Measurements from ENCODE around the gene STX16.

Gene STX16, protein sequence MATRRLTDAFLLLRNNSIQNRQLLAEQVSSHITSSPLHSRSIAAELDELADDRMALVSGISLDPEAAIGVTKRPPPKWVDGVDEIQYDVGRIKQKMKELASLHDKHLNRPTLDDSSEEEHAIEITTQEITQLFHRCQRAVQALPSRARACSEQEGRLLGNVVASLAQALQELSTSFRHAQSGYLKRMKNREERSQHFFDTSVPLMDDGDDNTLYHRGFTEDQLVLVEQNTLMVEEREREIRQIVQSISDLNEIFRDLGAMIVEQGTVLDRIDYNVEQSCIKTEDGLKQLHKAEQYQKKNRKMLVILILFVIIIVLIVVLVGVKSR

GRCh38 chr20:58650776-58651558 is at the start of gene STX16:
STX16 (plus strand) TSS chr20:58651283; CDS start chr20:58652007, 724 bp downstream.
- FAIRE-seq = no peak

- no peak for FAIRE-seq
Observed at GRCh38 chr20:58602124-58602523, 49.0 kb upstream of the STX16 start.

DNA sequence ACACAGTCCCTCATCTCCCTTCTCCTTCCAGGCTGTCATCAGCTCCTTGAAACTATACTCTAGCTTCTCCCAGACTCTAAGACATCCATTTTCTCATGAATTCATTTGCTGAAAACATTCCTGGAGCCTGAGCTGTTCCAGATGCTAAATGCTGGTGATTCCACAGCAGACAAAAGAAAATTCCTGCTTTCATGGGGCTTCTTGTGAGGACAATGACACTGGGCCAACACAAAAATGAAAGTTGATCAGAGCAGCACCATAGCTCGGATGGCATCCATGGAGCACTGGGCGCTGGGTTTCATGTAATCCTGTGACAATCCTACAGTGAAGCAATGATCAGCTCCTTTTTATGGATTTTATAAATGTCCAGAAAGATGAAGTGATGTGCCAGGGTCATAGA is 47.4 kb upstream of the STX16 start:
- FAIRE-seq = no peak

DNA sequence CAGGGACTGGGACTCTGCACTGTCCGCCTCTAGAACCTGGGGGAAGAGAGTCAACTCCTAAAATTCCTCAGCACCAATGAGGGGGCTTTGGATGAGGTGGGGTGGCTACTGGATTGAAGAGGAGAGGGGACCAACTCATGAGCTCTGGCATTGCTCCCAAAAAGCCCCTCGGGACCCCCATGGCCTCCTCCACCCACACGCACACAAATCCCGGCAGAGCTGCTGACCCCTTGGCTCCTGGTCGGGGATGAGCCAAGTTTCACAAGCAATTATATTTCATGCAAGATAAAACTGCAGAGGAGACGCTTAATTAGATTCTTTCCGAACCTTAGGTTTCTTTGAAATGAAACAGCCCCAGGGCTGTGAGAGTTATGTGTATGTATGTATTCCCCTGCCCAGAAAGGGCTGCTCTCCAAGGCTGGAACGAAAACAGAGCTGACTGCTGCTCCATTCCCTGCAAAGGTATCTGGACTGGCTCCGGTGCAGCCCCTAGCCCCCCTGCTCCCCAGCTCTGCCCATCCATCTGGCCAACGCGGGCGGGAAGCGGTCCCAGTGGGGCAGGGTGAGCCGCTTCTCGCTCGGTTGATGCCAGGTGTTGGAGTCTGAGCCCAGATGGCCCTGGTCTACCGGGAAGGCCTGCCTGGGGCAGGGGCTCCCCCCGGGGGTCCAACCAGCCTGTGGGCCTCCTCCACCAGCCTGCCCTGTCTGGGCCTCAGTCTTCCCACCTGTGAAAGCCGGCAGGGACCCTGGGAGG is 46.8 kb upstream of the STX16 start:
- no peak for FAIRE-seq

DNA sequence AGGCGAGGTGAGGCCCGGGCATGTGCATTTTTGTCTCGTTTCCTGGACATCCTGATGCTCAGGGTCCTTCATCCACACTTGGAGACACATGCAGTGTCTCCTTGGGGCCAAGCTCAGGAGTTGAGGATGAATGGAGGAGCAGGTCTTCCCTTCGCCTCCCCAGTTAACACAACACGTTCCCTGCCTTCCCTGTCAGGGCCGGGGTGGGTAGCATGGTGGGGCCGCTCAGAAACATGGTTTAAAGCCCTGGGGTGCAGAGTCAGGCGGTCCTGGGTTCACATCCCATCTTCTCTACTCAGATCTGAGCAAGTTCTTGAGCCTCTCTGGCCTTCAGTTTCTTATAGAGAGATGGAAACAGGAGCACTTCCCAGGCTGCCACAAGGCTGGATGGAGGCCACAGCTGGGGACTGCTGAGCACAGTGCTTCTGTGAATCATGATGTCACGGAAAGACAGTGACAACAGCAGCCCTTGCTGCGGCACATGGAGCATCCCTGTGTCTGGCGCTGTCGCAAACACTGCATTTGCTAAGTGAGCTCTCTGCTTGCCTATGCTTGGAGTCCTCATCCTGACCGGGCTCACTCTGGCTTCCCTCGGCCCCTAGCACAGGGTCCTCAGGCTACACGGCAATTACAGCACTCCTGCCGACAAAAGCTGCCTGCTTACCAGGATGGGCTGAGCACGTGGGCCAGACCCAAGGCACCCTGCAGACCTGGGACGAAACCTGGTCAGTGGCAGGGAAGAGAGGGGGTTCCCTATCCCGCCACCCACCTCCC is 45.6 kb upstream of the STX16 start:
- no peak for FAIRE-seq

DNA sequence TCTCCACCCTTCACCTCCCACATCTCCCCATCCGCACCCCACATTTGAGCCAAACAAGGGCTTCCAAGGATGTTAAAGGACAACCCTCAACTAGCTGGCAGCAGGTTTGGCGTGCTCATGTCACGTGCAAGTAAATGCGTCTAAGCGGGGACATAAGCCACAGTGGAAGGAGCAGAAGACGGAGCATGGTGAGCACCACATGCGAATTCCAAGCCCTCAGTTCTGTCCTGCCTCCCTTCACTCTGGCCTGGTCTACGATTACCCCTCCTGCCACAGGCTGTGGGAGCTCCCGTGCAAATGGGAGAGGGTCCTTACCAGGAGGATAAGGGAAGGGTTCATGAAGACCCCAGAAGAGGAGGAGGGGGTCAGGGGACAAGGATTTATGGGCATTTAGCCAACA is 44.9 kb upstream of the STX16 start:
- no peak for FAIRE-seq

DNA sequence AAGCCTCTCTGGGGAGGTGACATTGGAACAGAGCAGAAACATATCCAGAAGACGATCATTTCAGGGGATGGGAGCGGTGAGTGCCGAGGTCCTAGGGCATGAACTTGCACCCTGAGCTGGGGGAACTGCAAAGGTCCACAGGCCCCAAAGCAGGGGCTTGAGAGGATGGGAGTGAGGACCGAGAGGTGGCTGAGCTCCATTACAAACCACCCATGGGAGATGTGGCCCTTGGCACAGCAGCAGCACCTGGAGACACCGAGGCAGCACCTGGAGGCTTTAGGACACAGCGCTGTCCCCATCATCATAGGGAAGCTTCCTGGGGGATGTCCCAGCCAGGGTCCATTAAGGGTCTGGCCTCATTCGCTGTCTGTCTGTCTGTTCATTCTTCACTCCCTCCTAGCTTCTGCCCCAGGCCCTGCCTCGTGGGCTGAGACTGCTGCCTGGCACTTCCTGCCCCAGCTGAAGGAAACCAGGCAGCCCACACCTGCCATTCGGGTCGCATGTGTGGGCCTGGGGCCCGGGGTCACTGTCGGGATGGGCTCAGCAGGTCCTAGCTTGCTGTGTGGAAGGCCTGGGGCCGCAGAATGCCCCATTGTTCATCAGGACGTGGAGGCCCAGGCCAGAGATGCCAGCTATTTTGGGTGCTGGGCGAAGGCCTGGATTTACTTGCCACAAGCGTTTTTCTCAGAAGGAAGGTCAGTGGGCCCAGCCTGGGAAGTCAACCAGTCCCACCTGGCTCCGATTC is 42.8 kb upstream of the STX16 start:
- FAIRE-seq = no peak

- FAIRE-seq = no peak
Observed at GRCh38 chr20:58609026-58609425, 42.1 kb upstream of the STX16 start.

GRCh38 chr20:58610071-58610800 is 40.8 kb upstream of the STX16 start:
- FAIRE-seq = no peak

GRCh38 chr20:58610811-58611210 is 40.3 kb upstream of the STX16 start:
- FAIRE-seq = no peak

DNA sequence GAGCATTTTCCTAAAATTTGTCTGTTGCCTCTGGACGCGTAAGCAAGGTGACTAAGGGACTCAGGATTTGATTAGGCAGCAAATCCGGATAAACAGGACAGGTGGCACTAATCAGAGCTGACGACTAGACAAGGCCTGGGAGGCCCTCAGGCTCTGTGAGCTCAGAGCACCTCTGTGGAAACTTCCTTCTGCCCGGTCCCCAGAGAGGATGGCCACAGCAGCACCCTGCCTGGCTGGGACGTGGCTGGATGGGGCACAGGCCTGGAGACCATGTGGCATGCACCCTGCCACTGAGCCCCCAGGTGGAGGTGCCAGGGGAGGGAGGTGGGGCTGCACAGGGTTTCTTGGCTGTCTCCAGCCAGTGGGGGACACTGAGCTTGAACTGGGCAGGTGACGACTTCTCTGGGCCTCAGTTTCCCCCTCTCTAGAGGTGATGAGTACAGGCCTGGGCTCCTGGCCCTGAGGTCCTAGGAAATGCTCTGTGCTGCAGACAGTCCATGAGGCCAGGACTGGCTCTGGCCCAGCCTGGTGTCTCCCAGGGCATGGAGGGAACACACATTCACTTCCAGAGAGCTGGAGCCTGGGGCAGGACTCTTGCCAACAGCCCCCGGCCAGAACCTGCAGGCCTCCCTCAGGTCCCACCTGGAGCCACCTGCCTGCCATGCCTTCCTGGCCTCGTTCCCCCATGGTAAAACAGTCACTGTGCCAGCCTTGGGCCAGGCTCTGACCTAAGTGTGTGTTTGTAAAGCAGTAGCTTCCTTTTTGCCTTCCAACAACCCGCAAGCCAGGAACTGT is 39.6 kb upstream of the STX16 start:
- no peak for FAIRE-seq

DNA sequence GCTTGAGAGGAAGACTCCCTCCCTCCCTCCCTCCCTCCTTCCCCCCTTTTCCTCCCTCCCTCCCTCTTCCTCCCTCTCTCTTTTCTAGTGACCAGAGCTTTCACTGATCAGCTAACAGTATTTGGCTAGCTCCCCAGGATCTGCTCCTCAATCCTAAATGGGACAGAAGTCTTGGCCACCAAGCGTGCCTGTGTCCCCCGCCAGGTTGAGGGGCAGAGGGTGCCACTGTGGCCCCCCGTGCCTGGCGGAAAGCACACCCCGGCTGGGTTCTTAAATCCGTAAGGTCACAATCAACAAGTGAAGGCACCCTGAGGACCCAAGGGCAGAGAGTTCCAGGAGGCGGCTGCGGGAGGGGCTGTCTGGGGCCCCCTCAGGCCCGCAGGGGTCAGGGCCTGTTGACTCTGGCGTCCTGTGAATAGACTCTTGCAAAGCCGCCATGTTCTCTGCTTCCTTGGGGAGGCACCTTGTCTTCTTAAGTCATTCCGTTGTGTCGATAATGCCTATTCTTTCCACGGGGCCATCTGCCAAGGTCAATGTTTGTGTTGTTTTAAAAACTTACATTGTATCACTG is 38.9 kb upstream of the STX16 start:
- no peak for FAIRE-seq

DNA sequence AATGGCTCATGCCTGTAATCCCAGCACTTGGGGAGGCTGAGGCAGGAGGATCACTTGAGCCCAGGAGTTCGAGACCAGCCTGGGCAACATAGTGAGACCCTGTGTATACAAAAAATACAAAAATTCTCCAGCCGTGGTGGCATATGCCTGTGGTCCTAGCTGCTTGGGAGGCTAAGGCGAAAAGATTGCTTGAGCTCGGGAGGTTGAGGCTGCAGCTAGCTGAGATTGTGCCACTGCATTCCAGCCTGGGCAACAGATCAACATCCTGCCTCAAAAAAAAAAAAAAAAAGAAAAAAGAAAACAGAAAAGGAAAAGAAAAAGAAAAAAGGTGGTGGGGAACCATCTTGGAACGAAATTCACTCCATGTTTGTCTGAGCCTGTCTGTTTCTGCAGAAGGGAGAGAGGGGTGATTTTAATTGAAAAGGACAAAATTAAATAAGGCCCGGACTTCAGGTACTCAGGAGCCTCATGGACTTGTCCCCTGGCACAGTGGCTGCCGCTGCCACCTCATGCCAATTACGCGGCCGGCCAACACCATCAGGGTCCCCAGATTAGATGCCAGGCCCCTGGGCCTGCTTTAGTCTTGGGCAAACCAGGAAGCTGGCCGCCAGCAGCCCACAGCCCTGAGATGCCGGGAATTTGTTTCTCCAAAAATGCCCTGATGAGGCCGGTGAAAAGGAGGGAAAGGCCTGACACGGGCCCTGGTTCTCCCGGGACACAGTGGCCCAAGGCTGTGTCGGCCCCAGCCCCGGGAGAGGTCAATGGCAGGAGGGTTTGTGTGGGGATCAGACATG is 37.8 kb upstream of the STX16 start:
- FAIRE-seq = no peak

DNA sequence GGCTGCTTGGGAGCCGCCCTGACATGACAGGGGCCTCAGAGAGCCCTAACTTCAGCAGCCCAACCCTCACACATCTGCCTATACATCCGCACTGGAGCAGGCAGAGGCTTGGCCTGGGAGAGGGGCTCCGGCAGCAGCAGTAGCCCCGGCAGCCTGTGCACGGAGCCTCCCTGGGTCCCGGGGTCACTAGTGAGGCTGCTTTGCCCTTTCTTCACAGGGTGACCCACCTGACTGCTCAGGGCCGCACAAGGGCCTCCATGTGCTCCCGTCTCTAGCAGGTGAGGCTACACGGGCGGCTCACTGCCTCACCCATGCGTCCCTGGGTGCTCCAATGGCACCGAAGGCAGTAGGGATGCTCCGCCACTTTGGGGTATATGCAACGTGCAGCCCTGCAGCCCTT is 36.7 kb upstream of the STX16 start:
- FAIRE-seq = no peak

DNA sequence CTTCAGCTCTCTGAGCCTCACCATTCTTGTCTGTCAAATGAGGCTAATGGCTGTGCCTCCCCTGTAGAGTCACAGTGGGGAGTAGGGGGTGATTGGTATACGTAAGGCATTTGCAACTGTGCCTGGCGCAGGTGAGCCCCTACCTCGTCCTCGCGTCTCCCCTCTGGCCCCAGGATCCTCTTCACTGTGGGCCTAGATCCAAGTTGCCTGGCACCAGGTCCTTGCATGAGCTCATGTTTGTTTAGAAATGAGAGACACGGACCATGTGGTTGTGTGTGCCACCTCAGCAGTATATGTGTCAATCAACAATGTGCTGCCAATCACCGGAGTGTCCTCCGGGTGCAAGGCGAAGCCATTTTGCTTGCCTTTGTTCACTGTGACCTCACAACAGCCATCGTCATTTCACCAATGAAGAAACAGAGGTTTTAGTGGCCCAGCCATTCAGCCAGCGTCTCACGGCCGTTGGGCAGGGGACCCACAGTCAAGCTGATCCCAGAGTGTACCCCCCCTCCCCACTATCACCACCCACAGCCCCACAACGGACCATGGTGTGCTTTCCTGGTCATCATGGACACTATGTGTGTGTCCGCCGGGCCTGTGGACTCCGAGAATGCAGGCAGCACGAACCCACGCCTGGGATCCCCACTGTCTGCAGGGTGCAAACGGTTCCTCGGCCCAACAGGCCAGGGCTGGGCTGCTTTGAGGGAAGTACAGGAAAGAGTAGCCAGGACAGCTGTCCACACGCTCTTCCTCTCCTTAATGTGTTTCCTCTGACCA is 35.9 kb upstream of the STX16 start:
- no peak for FAIRE-seq

GRCh38 chr20:58616411-58616810 is 34.7 kb upstream of the STX16 start:
- FAIRE-seq = no peak

- no peak for FAIRE-seq
Observed at GRCh38 chr20:58617158-58617557, 33.9 kb upstream of the STX16 start.

GRCh38 chr20:58618351-58619076 is 32.6 kb upstream of the STX16 start:
- FAIRE-seq = no peak
